PC-3 (cell line): Measurements from ENCODE around the gene GSTA2. TPM values are rescaled to one million over a fixed set of nuclear protein-coding genes. Genes with fewer than 3 reads are reported as not detected.
"Not testable (repeated sequence)": the region's sequence is repeated elsewhere in the genome, so short reads cannot be mapped to it uniquely, and the experiment has no call there.

Experiments
- ATAC-seq: fragments of 200-7000 bp; cut with Tn5 transposase; 2 replicates; pipeline ENCODE4 v1.9.1; 2020; ENCODE audit warnings: mild to moderate bottlenecking, moderate library complexity
- BruUV-seq: library from RNA; stranded (reverse); fragments of 400-500 nt; replicated peaks from 2 replicates; lab custom pipeline; 2021; lab: Mats Ljungman, UMichigan
- CTCF ChIA-PET: fragments of 300-600 bp; sonication (Branson Sonifier 250); formaldehyde crosslinking; loops from one replicate; lab custom pipeline; 2022; ENCODE audit warnings: antibody characterized with exemption; lab: Charles Lee
- POLR2A ChIA-PET: fragments of 300-600 bp; sonication (Branson Sonifier 250); formaldehyde crosslinking; loops from one replicate; lab custom pipeline; 2022; ENCODE audit warnings: antibody characterized with exemption; ENCODE audit not compliant: unreplicated experiment; lab: Charles Lee
- DNase-seq: peaks from one replicate; pipeline ENCODE4 v3.0.0-alpha.2; 2015
- H2AFZ ChIP-seq: fragments of 300-600 bp; sonication (generic); 2 replicates; pipeline ENCODE4 v1.6.0; 2016; ENCODE audit warnings: antibody characterized with exemption, low read length
- H3F3A ChIP-seq: fragments of 300-600 bp; sonication (generic); one replicate; pipeline ENCODE4 v1.6.0; 2017; ENCODE audit warnings: antibody characterized with exemption, low read length, control low read depth, mild to moderate bottlenecking; ENCODE audit not compliant: unreplicated experiment
- H3K27ac ChIP-seq: fragments of 300-600 bp; sonication (generic); 2 replicates; pipeline ENCODE4 v1.5.1; 2016; ENCODE audit warnings: mild to moderate bottlenecking, low read length
- H3K27me3 ChIP-seq: fragments of 300-600 bp; sonication (generic); 2 replicates; pipeline ENCODE4 v1.6.1; 2016; ENCODE audit warnings: low read length, mixed read lengths
- H3K36me3 ChIP-seq: fragments of 300-600 bp; sonication (generic); 2 replicates; pipeline ENCODE4 v1.6.1; 2016; ENCODE audit warnings: low read depth, mixed run types, low read length, mixed read lengths
- H3K4me1 ChIP-seq: fragments of 300-600 bp; sonication (generic); 2 replicates; pipeline ENCODE4 v1.5.1; 2016; ENCODE audit warnings: low read length; ENCODE audit not compliant: insufficient read depth
- H3K4me2 ChIP-seq: fragments of 300-600 bp; sonication (generic); 2 replicates; pipeline ENCODE4 v1.6.0; 2016; ENCODE audit warnings: low read length
- H3K4me3 ChIP-seq: fragments of 300-600 bp; sonication (generic); 2 replicates; pipeline ENCODE4 v1.5.1; 2016; ENCODE audit warnings: mild to moderate bottlenecking, low read length, mixed read lengths
- H3K79me2 ChIP-seq: fragments of 300-600 bp; sonication (generic); 2 replicates; pipeline ENCODE4 v1.6.1; 2017; ENCODE audit warnings: low read length, mixed read lengths
- H3K9ac ChIP-seq: fragments of 300-600 bp; sonication (generic); 2 replicates; pipeline ENCODE4 v1.6.0; 2016; ENCODE audit warnings: mild to moderate bottlenecking, low read length
- H3K9me2 ChIP-seq: fragments of 300-600 bp; sonication (generic); replicated peaks from 2 replicates; pipeline ENCODE4 v1.6.1; 2016; ENCODE audit warnings: mixed run types, low read length, mixed read lengths
- H3K9me3 ChIP-seq: fragments of 300-600 bp; sonication (generic); 2 replicates; pipeline ENCODE4 v1.6.1; 2016; ENCODE audit warnings: low read length, mixed read lengths
- H4K20me1 ChIP-seq: fragments of 300-600 bp; sonication (generic); 2 replicates; pipeline ENCODE4 v1.6.1; 2016; ENCODE audit warnings: low read length, mixed read lengths
- EZH2 ChIP-seq: fragments of 300-600 bp; sonication (generic); IDR thresholded peaks from one replicate; pipeline ENCODE4 v1.6.1; 2017; ENCODE audit warnings: antibody characterized with exemption, mild to moderate bottlenecking, low read length; ENCODE audit not compliant: unreplicated experiment
- EZH2phosphoT487 ChIP-seq: fragments of 300-600 bp; sonication (generic); IDR thresholded peaks from 2 replicates; pipeline ENCODE4 v1.6.1; 2018; ENCODE audit warnings: mild to moderate bottlenecking, antibody characterized with exemption, low read length, borderline replicate concordance
- intact Hi-C: fragments of 100-400 bp; cut with micrococcal nuclease; formaldehyde crosslinking; loops from 2 replicates; pipeline ENCODE4 v1.9.0; 2023
- total RNA-seq: library from RNA; depleted of rRNA; stranded (reverse); fragments of >200 nt; gene quantifications from 2 replicates; pipeline ENCODE4 v1.2.3, GENCODE V29; 2014
- TF ChIP-seq, protein P1 (sequence below): fragments of 300-600 bp; sonication (generic); conservative IDR thresholded peaks from 2 replicates; pipeline ENCODE4 v1.5.1; 2017; ENCODE audit warnings: antibody characterized with exemption, low read depth, mild to moderate bottlenecking, low read length

GSTA2 gene
- total RNA-seq, 1 experiment from 2014 or later: not detected

DNA sequence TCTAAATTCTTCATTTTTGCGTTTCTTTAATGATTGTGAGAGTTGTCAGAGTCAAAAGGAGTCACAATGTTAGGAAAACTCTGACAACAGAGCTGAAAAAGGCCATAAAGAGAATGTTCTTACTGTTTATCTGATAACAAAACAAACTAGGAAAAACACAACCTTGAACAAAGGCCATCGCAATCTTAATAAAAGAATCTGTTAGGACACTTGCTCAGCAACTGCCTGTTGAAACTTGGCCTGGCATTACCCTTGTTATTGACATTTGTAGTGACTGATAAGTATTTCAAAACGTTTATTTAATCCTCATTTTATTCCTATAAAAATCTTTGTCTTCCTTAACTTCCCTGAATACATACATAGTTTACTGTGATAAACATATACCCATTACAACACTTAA, 24.6 kb upstream of the GSTA2 start:
- no peak overlapping the region for H3K4me2 ChIP-seq
- H3K79me2 ChIP-seq: no peaks in the 10 kb centered on the region
- no peak overlapping the region for H3K9ac ChIP-seq
- no peaks in the 10 kb centered on the region for H3K4me1 ChIP-seq
- no peak overlapping the region for H3K27ac ChIP-seq
- no peaks in the 10 kb centered on the region for H3K9me3 ChIP-seq
- no peak for ATAC-seq
- H4K20me1 ChIP-seq: no peaks in the 10 kb centered on the region
- intact Hi-C loops: loop anchor here (2.0 kb wide), 1 partner anchor 39 kb away; no protein-coding TSS in a partner anchor
- CTCF ChIA-PET: no interaction called here
- POLR2A ChIA-PET: no interaction called here
- DNase-seq: no peak
- no peaks in the 10 kb centered on the region for H3F3A ChIP-seq
- no peaks in the 10 kb centered on the region for H3K27me3 ChIP-seq
- no TSS peak for BruUV-seq
- no peaks in the 10 kb centered on the region for H3K36me3 ChIP-seq
- H3K9me2 ChIP-seq: no peaks in the 10 kb centered on the region
- TF ChIP-seq, protein P1, sequence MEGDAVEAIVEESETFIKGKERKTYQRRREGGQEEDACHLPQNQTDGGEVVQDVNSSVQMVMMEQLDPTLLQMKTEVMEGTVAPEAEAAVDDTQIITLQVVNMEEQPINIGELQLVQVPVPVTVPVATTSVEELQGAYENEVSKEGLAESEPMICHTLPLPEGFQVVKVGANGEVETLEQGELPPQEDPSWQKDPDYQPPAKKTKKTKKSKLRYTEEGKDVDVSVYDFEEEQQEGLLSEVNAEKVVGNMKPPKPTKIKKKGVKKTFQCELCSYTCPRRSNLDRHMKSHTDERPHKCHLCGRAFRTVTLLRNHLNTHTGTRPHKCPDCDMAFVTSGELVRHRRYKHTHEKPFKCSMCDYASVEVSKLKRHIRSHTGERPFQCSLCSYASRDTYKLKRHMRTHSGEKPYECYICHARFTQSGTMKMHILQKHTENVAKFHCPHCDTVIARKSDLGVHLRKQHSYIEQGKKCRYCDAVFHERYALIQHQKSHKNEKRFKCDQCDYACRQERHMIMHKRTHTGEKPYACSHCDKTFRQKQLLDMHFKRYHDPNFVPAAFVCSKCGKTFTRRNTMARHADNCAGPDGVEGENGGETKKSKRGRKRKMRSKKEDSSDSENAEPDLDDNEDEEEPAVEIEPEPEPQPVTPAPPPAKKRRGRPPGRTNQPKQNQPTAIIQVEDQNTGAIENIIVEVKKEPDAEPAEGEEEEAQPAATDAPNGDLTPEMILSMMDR: no peak
- TF ChIP-seq EZH2phosphoT487: no peak
- TF ChIP-seq EZH2: no peak
- H2AFZ ChIP-seq: no peak overlapping the region
- no peak overlapping the region for H3K4me3 ChIP-seq

DNA sequence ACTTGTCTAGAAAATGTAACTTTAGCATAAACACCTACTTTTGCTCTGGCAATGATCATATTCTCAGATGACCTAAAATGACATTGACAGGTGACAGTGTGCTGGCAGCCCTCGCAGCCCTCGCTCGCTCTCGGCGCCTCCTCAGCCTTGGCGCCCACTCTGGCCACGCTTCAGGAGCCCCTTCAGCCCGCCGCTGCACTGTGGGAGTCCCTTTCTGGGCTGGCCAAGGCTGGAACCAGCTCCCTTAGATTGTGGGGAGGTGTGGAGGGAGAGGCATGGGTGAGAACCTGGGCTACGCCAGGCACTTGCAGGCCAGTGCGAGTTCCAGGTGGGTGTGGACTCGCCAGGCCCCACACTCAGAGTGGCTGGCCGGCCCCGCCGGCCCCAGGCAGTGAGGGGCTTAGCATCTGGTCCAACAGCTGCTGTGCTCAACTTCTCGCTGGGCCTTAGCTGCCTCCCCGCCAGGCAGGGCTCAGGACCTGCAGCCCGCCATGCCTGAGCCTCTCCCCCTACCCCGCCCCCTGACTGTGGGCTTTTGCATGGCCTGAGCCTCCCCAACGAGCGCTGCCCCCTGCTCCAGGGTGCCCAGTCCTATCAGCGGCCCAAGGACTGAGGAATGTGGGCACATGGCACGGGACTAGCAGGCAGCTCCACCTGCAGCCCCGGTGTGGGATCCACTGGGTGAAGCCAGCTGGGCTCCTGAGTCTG, 23.1 kb upstream of the GSTA2 start:
- no peaks in the 10 kb centered on the region for H3K4me1 ChIP-seq
- no peaks in the 10 kb centered on the region for H3F3A ChIP-seq
- TF ChIP-seq EZH2phosphoT487: no peak
- no peak for TF ChIP-seq EZH2
- TF ChIP-seq, protein P1: no peak
- no peak overlapping the region for H3K9ac ChIP-seq
- no peak for ATAC-seq
- H3K9me2 ChIP-seq: no peaks in the 10 kb centered on the region
- intact Hi-C loops: loop anchor here (2.0 kb wide), 1 partner anchor 40 kb away; no protein-coding TSS in a partner anchor
- ChIA-PET POLR2A (no interaction called here), CTCF (no interaction called here)
- no peak overlapping the region for H3K4me3 ChIP-seq
- DNase-seq: no peak
- no peak overlapping the region for H3K4me2 ChIP-seq
- H3K27me3 ChIP-seq: no peaks in the 10 kb centered on the region
- H3K79me2 ChIP-seq: no peaks in the 10 kb centered on the region
- no TSS peak for BruUV-seq
- no peak overlapping the region for H2AFZ ChIP-seq
- no peaks in the 10 kb centered on the region for H4K20me1 ChIP-seq
- no peaks in the 10 kb centered on the region for H3K9me3 ChIP-seq
- no peak overlapping the region for H3K27ac ChIP-seq
- H3K36me3 ChIP-seq: no peaks in the 10 kb centered on the region

DNA sequence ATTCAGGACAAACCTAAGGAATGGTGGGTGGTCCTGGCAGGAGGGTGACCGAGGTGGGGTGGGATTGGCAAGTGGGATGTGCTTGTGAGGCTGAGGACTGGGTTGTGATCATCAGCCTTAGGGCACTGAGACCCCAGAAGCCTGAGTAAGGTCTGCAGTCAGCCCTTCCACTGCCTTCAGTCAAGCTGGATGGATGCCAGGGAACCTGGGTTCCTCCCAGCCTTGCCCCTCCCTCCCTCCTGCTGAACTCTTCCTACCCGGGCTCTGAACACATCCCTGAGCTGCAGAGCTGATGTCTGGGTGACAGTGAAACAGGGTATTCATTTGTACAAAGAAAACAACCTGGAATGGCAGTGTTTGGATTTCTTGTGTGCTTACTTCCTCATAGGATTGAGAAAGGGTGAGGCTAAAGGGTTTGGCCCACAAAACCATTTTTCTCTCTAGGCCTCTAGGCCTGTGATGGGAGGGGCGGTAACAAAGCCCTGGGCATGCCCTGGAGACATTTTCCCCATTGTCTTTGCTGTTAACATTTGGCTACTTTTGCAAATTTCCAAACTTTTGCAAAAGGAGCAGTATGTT, 19.5 kb upstream of the GSTA2 start:
- CTCF ChIA-PET, ATAC-seq, intact Hi-C loops, H3K79me2 ChIP-seq, H3K27ac ChIP-seq, H3K4me2 ChIP-seq, H4K20me1 ChIP-seq, H3K9me2 ChIP-seq, H3F3A ChIP-seq, H3K4me1 ChIP-seq, DNase-seq, H3K9me3 ChIP-seq, POLR2A ChIA-PET, H3K36me3 ChIP-seq, H3K27me3 ChIP-seq, H3K9ac ChIP-seq, H2AFZ ChIP-seq, BruUV-seq, H3K4me3 ChIP-seq: not testable (repeated sequence)

DNA sequence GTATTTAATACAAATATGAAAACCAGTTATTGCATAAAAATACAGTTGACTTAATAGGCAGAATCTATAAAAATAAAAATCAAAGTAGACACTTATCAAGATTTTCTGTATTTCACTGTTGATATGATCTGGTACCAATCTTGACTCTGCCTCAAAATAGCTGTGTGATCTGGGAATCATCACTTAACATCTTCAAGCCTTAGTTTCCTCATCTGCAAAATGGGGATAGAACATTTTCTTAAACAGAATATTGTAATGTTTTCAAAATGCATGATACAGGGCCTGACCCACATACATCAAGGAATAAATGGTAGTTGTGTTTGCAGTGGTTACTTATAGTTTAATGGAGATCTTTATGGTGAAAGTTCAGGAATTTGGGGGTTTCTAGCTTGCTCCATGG, 18.9 kb upstream of the GSTA2 start:
- H2AFZ ChIP-seq, H3K9ac ChIP-seq, H3K27me3 ChIP-seq, H3F3A ChIP-seq, H3K79me2 ChIP-seq, CTCF ChIA-PET, H3K27ac ChIP-seq, BruUV-seq, H3K36me3 ChIP-seq, H3K4me1 ChIP-seq, H3K4me2 ChIP-seq, H3K9me3 ChIP-seq, ATAC-seq, POLR2A ChIA-PET, DNase-seq, H4K20me1 ChIP-seq, intact Hi-C loops, H3K4me3 ChIP-seq, H3K9me2 ChIP-seq: not testable (repeated sequence)
